CD4-positive, CD25-positive, alpha-beta regulatory T cell (primary cell): ENCODE data around the gene LDAH. TPM values are rescaled to one million over a fixed set of nuclear protein-coding genes. Genes with fewer than 3 reads are reported as not detected.

Source experiments
- ATAC-seq, 2 donors: fragments of 150-1000 bp; cut with Tn5 transposase; one replicate each; pipeline ENCODE4 v1.10.0; 2021; ENCODE audit warnings: low read depth in 2 of 2, moderate number of reproducible peaks in 2 of 2, moderate library complexity in 1 of 2
- DNase-seq, 3 donors: peaks; one replicate each; pipeline versions ENCODE4 v3.0.0 to v3.0.0-alpha.2; 2012 to 2022; ENCODE audit warnings: mixed read lengths in 1 of 3
- H3K27ac ChIP-seq: one replicate; pipeline ENCODE4 v1.7.0; 2013; ENCODE audit warnings: mild to moderate bottlenecking, low read length; ENCODE audit not compliant: insufficient read depth, poor library complexity, severe bottlenecking
- H3K27me3 ChIP-seq: one replicate; pipeline ENCODE4 v1.7.0; 2013; ENCODE audit warnings: low read length; ENCODE audit not compliant: control insufficient read depth, insufficient read depth
- H3K36me3 ChIP-seq: one replicate; pipeline ENCODE4 v1.7.0; 2013; ENCODE audit warnings: mild to moderate bottlenecking, low read length, moderate library complexity; ENCODE audit not compliant: control insufficient read depth, insufficient read depth
- H3K4me1 ChIP-seq: 2 replicates; pipeline ENCODE4 v1.7.0; 2013; ENCODE audit warnings: mild to moderate bottlenecking, low read length; ENCODE audit not compliant: insufficient read depth, control insufficient read depth, poor library complexity, severe bottlenecking
- H3K4me3 ChIP-seq: one replicate; pipeline ENCODE4 v1.7.0; 2013; ENCODE audit warnings: low read depth, mild to moderate bottlenecking, low read length, moderate library complexity
- H3K9me3 ChIP-seq, 2 experiments: 1 replicate in 1 of 2; 2 replicates in 1 of 2; pipeline ENCODE4 v1.7.0; 2013; ENCODE audit warnings: low read length in 2 of 2, mild to moderate bottlenecking in 1 of 2, moderate library complexity in 1 of 2; ENCODE audit not compliant: control insufficient read depth in 2 of 2
- H3K27ac Mint-ChIP-seq, 3 donors: one replicate each; pipeline ENCODE4 v1.8.0; 2020 to 2022; ENCODE audit warnings: mild to moderate bottlenecking in 3 of 3, mixed read lengths in 3 of 3, moderate library complexity in 2 of 3
- H3K27me3 Mint-ChIP-seq: one replicate; pipeline ENCODE4 v1.8.0; 2022; ENCODE audit warnings: mild to moderate bottlenecking, mixed read lengths
- H3K36me3 Mint-ChIP-seq: one replicate; pipeline ENCODE4 v1.8.0; 2020; ENCODE audit warnings: mixed read lengths
- H3K4me1 Mint-ChIP-seq, 4 donors: one replicate each; pipeline ENCODE4 v1.8.0; 2020 to 2022; ENCODE audit warnings: mixed read lengths in 4 of 4, mild to moderate bottlenecking in 1 of 4
- H3K4me3 Mint-ChIP-seq, 4 donors: one replicate each; pipeline ENCODE4 v1.8.0; 2020 to 2022; ENCODE audit warnings: mild to moderate bottlenecking in 4 of 4, mixed read lengths in 4 of 4, moderate library complexity in 3 of 4
- H3K9me3 Mint-ChIP-seq, 7 donors: one replicate each; pipeline ENCODE4 v1.8.0; 2020 to 2022; ENCODE audit warnings: mixed read lengths in 7 of 7, mild to moderate bottlenecking in 3 of 7, moderate library complexity in 2 of 7
- polyA plus RNA-seq, 4 donors: library from polyadenylated mRNA; unstranded; fragments of 300-500 nt; fragmentation: Illumina TruSeq; gene quantifications; one replicate each; pipeline ENCODE4 v1.2.3, GENCODE V29; 2021
- total RNA-seq: library from RNA; stranded (reverse); gene quantifications from one replicate; pipeline ENCODE4 v1.2.3, GENCODE V29; 2022

LDAH gene
- total and polyA plus RNA-seq, 5 donors from 2014 or later: 13.8 to 16.8 (median 14.9) TPM

GRCh38 chr2:20668871-20669475 is 153.9 kb downstream of the LDAH start:
- H3K9me3 Mint-ChIP-seq: peaks cover 0 to 8% (median 0%) of the 10 kb centered on the region in 7 donors
- H3K4me3 ChIP-seq: no peak overlapping the region
- peaks cover 0 to 34% (median 5%) of the 10 kb centered on the region in 4 donors for H3K4me1 Mint-ChIP-seq
- no peaks in the 10 kb centered on the region for H3K36me3 Mint-ChIP-seq
- H3K4me1 ChIP-seq: peaks cover 27% of the 10 kb centered on the region
- no peaks in the 10 kb centered on the region for H3K9me3 ChIP-seq
- ATAC-seq: no peak
- H3K27me3 Mint-ChIP-seq: peaks cover 84% of the 10 kb centered on the region
- H3K36me3 ChIP-seq: no peaks in the 10 kb centered on the region
- no peak for DNase-seq
- peak overlapping the region in 2 of 4 donors; percentile 4 to 13 for H3K4me3 Mint-ChIP-seq
- peaks cover 36% of the 10 kb centered on the region for H3K27me3 ChIP-seq
- no peak overlapping the region for H3K27ac ChIP-seq
- H3K27ac Mint-ChIP-seq: no peak overlapping the region

GRCh38 chr2:20668451-20668850 is 154.4 kb downstream of the LDAH start:
- H3K36me3 ChIP-seq: no peaks in the 10 kb centered on the region
- DNase-seq: no peak
- Mint-ChIP-seq H3K9me3 (peaks cover 0 to 8% (median 0%) of the 10 kb centered on the region in 7 donors), H3K27ac (no peak overlapping the region), H3K4me3 (peak overlapping the region; percentile 24 to 89 (median 63)), H3K4me1 (peaks cover 0 to 34% (median 7%) of the 10 kb centered on the region in 4 donors), H3K27me3 (peaks cover 84% of the 10 kb centered on the region), H3K36me3 (no peaks in the 10 kb centered on the region)
- H3K27ac ChIP-seq: no peak overlapping the region
- no peak overlapping the region for H3K4me3 ChIP-seq
- peaks cover 27% of the 10 kb centered on the region for H3K4me1 ChIP-seq
- no peaks in the 10 kb centered on the region for H3K9me3 ChIP-seq
- peaks cover 36% of the 10 kb centered on the region for H3K27me3 ChIP-seq
- no peak for ATAC-seq

- peaks cover 34% of the 10 kb centered on the region for H3K27me3 ChIP-seq
- Mint-ChIP-seq H3K4me3 (peak overlapping the region; percentile 24 to 89 (median 63)), H3K9me3 (peaks cover 0 to 8% (median 0%) of the 10 kb centered on the region in 7 donors), H3K4me1 (peaks cover 0 to 34% (median 7%) of the 10 kb centered on the region in 4 donors), H3K27me3 (peaks cover 84% of the 10 kb centered on the region), H3K27ac (no peak overlapping the region), H3K36me3 (no peaks in the 10 kb centered on the region)
- no peaks in the 10 kb centered on the region for H3K9me3 ChIP-seq
- no peak overlapping the region for H3K27ac ChIP-seq
- H3K4me1 ChIP-seq: peaks cover 27% of the 10 kb centered on the region
- no peak for DNase-seq
- H3K4me3 ChIP-seq: no peak overlapping the region
- no peak for ATAC-seq
- H3K36me3 ChIP-seq: no peaks in the 10 kb centered on the region
These were observed 155.1 kb downstream of the LDAH start for GRCh38 chr2:20667531-20668401.

DNA sequence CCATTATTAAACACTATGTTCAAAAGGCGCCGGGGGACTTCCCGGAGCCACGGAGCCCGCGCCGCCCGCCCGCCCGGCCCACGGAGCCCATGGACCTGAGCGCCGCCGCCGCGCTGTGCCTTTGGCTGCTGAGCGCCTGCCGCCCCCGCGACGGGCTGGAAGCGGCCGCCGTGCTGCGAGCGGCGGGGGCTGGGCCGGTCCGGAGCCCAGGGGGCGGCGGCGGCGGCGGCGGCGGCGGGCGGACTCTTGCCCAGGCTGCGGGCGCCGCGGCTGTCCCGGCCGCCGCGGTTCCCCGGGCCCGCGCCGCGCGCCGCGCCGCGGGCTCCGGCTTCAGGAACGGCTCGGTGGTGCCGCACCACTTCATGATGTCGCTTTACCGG is 155.8 kb downstream of the LDAH start:
- peak in 1 of 2 donors; percentile 4 for ATAC-seq
- Mint-ChIP-seq H3K4me3 (no peak overlapping the region), H3K36me3 (no peaks in the 10 kb centered on the region), H3K4me1 (peaks cover 0 to 33% (median 5%) of the 10 kb centered on the region in 4 donors), H3K9me3 (peaks cover 0 to 8% (median 0%) of the 10 kb centered on the region in 7 donors), H3K27ac (no peak overlapping the region), H3K27me3 (peaks cover 84% of the 10 kb centered on the region)
- no peaks in the 10 kb centered on the region for H3K36me3 ChIP-seq
- H3K4me3 ChIP-seq: no peak overlapping the region
- H3K9me3 ChIP-seq: no peaks in the 10 kb centered on the region
- H3K4me1 ChIP-seq: peaks cover 27% of the 10 kb centered on the region
- no peak overlapping the region for H3K27ac ChIP-seq
- peaks cover 28% of the 10 kb centered on the region for H3K27me3 ChIP-seq
- no peak for DNase-seq

- Mint-ChIP-seq H3K27ac (peak within 1 kb of the TSS in 2 of 3 donors; percentile 69 to 78), H3K27me3 (peaks cover 84% of the 10 kb centered on the region), H3K9me3 (peaks cover 0 to 8% (median 0%) of the 10 kb centered on the region in 7 donors), H3K36me3 (no peaks in the 10 kb centered on the region), H3K4me1 (peaks cover 0 to 30% (median 5%) of the 10 kb centered on the region in 4 donors), H3K4me3 (peak within 1 kb of the TSS; percentile 69 to 85 (median 78))
- H3K9me3 ChIP-seq: no peaks in the 10 kb centered on the region
- DNase-seq (peak in 2 of 3 donors; percentile 18 to 37), ATAC-seq (peak in 1 of 2 donors; percentile 12)
- peaks cover 28% of the 10 kb centered on the region for H3K27me3 ChIP-seq
- H3K36me3 ChIP-seq: no peaks in the 10 kb centered on the region
- H3K4me1 ChIP-seq: peaks cover 30% of the 10 kb centered on the region
- H3K4me3 ChIP-seq: no peak within 1 kb of the TSS
- H3K27ac ChIP-seq: no peak within 1 kb of the TSS
These were observed 156.4 kb downstream of the LDAH start, which contains the start of gene GDF7 for GRCh38 chr2:20666304-20667150. TSS of gene GDF7 (plus strand) at chr2:20667144. CDS start at chr2:20667240, 96 bp downstream.

- Histone ChIP-seq H3K27ac (no peak overlapping the region), H3K9me3 (no peaks in the 10 kb centered on the region), H3K4me1 (peaks cover 28% of the 10 kb centered on the region), H3K4me3 (no peak overlapping the region), H3K27me3 (peaks cover 28% of the 10 kb centered on the region), H3K36me3 (no peaks in the 10 kb centered on the region)
- H3K27me3 Mint-ChIP-seq: peaks cover 84% of the 10 kb centered on the region
- no peaks in the 10 kb centered on the region for H3K36me3 Mint-ChIP-seq
- H3K4me1 Mint-ChIP-seq: peaks cover 0 to 30% (median 5%) of the 10 kb centered on the region in 4 donors
- ATAC-seq (no peak), DNase-seq (no peak)
- H3K4me3 Mint-ChIP-seq: peak overlapping the region; percentile 69 to 85 (median 78)
- no peak overlapping the region for H3K27ac Mint-ChIP-seq
- H3K9me3 Mint-ChIP-seq: peaks cover 0 to 4% (median 0%) of the 10 kb centered on the region in 7 donors
These were observed 156.9 kb downstream of the LDAH start for GRCh38 chr2:20666005-20666303.

- H3K27ac Mint-ChIP-seq: no peak overlapping the region
- ATAC-seq: no peak
These were observed 157.5 kb downstream of the LDAH start for GRCh38 chr2:20665243-20666004.

More at GRCh38 chr2:20665243-20666004, 157.5 kb downstream of the LDAH start:
- no peak overlapping the region for H3K27ac ChIP-seq
- H3K4me3 Mint-ChIP-seq: peak overlapping the region; percentile 32 to 74 (median 70)
- peaks cover 28% of the 10 kb centered on the region for H3K27me3 ChIP-seq
- peaks cover 86% of the 10 kb centered on the region for H3K27me3 Mint-ChIP-seq
- DNase-seq: no peak
- H3K4me3 ChIP-seq: no peak overlapping the region
- H3K4me1 Mint-ChIP-seq: peaks cover 0 to 30% (median 5%) of the 10 kb centered on the region in 4 donors
- H3K36me3 Mint-ChIP-seq: no peaks in the 10 kb centered on the region
- H3K9me3 ChIP-seq: no peaks in the 10 kb centered on the region
- H3K4me1 ChIP-seq: peaks cover 26% of the 10 kb centered on the region
- H3K9me3 Mint-ChIP-seq: peaks cover 0 to 4% (median 0%) of the 10 kb centered on the region in 7 donors
- H3K36me3 ChIP-seq: no peaks in the 10 kb centered on the region
